CD4-positive, alpha-beta T cell (primary cell): ENCODE measurements around the gene CHST2. TPM values are rescaled to one million over a fixed set of nuclear protein-coding genes. Genes with fewer than 3 reads are reported as not detected.

ENCODE experiments used
- ATAC-seq: fragments of 200-7000 bp; cut with Tn5 transposase; one replicate; pipeline ENCODE4 v1.10.0; 2022; ENCODE audit warnings: mild to moderate bottlenecking; ENCODE audit not compliant: poor library complexity
- CTCF ChIA-PET: fragments of 350-600 bp; sonication (Branson Sonifier 250); formaldehyde crosslinking; loops from one replicate; lab custom pipeline; 2021; ENCODE audit warnings: antibody characterized with exemption, inconsistent platforms; lab: Charles Lee
- POLR2A ChIA-PET: fragments of 350-600 bp; sonication (Branson Sonifier 250); formaldehyde crosslinking; loops from one replicate; lab custom pipeline; 2021; ENCODE audit warnings: antibody characterized with exemption, inconsistent platforms; lab: Charles Lee
- DNase-seq, 14 experiments: peaks; one replicate each; pipeline ENCODE4 v3.0.0-alpha.2; 2013 to 2020; ENCODE audit warnings: mixed read lengths in 2 of 14
- H3K27ac ChIP-seq, 2 donors: one replicate each; pipeline versions ENCODE4 v1.5.1 to v1.7.0; 2013; ENCODE audit warnings: low read length in 2 of 2, low read depth in 1 of 2, mild to moderate bottlenecking in 1 of 2
- H3K27me3 ChIP-seq, 2 experiments: 1 replicate in 1 of 2; 2 replicates in 1 of 2; pipeline versions ENCODE4 v1.6.1 to v1.7.0; 2013; ENCODE audit warnings: low read length in 2 of 2, control low read depth in 1 of 2, mild to moderate bottlenecking in 1 of 2, moderate library complexity in 1 of 2; ENCODE audit not compliant: insufficient read depth in 2 of 2, control insufficient read depth in 1 of 2
- H3K36me3 ChIP-seq: one replicate; pipeline ENCODE4 v1.6.1; 2013; ENCODE audit warnings: low read length, control low read depth; ENCODE audit not compliant: insufficient read depth
- H3K4me1 ChIP-seq: one replicate; pipeline ENCODE4 v1.6.1; 2013; ENCODE audit warnings: low read length, control low read depth; ENCODE audit not compliant: insufficient read depth
- H3K4me3 ChIP-seq: one replicate; pipeline ENCODE4 v1.5.1; 2013; ENCODE audit warnings: mild to moderate bottlenecking, low read length, moderate library complexity
- H3K9me3 ChIP-seq, 2 experiments: 1 replicate in 1 of 2; 2 replicates in 1 of 2; pipeline versions ENCODE4 v1.6.1 to v1.7.0; 2013; ENCODE audit warnings: low read length in 2 of 2, mild to moderate bottlenecking in 2 of 2, control low read depth in 1 of 2, moderate library complexity in 1 of 2; ENCODE audit not compliant: control insufficient read depth in 1 of 2, insufficient read depth in 1 of 2
- H3K27ac Mint-ChIP-seq: one replicate; pipeline ENCODE4 v1.8.0; 2020; ENCODE audit warnings: mixed read lengths
- H3K27me3 Mint-ChIP-seq: one replicate; pipeline ENCODE4 v1.8.0; 2021; ENCODE audit warnings: mixed read lengths
- H3K36me3 Mint-ChIP-seq: one replicate; pipeline ENCODE4 v1.8.0; 2021; ENCODE audit warnings: low read depth, mixed read lengths
- H3K4me1 Mint-ChIP-seq: one replicate; pipeline ENCODE4 v1.8.0; 2021; ENCODE audit warnings: low read depth, mixed read lengths
- H3K4me3 Mint-ChIP-seq: one replicate; pipeline ENCODE4 v1.8.0; 2020; ENCODE audit warnings: mild to moderate bottlenecking, mixed read lengths
- H3K9me3 Mint-ChIP-seq: one replicate; pipeline ENCODE4 v1.8.0; 2020; ENCODE audit warnings: mixed read lengths
- intact Hi-C, 2 experiments: fragments of 100-400 bp; cut with DNase I in 1 of 2; cut with micrococcal nuclease in 1 of 2; formaldehyde crosslinking; loops; one replicate each; pipeline versions ENCODE4 v1.15.1 to v1.9.0; 2023 to 2025; cut with DNase I, micrococcal nuclease
- total RNA-seq, 174 experiments: library from RNA in 2 of 174; stranded (reverse) in 2 of 174; gene quantifications; one replicate each; pipeline ENCODE4 v1.2.3 and lab custom pipeline; 2021 to 2026
- TF ChIP-seq, protein P1 (sequence below): fragments of 200-600 bp; IDR thresholded peaks from one replicate; pipeline ENCODE4 v1.8.0; 2022; ENCODE audit warnings: antibody characterized with exemption, mild to moderate bottlenecking

Gene CHST2
- total RNA-seq, 2 experiments from 2014 or later: 2.0 TPM

DNA sequence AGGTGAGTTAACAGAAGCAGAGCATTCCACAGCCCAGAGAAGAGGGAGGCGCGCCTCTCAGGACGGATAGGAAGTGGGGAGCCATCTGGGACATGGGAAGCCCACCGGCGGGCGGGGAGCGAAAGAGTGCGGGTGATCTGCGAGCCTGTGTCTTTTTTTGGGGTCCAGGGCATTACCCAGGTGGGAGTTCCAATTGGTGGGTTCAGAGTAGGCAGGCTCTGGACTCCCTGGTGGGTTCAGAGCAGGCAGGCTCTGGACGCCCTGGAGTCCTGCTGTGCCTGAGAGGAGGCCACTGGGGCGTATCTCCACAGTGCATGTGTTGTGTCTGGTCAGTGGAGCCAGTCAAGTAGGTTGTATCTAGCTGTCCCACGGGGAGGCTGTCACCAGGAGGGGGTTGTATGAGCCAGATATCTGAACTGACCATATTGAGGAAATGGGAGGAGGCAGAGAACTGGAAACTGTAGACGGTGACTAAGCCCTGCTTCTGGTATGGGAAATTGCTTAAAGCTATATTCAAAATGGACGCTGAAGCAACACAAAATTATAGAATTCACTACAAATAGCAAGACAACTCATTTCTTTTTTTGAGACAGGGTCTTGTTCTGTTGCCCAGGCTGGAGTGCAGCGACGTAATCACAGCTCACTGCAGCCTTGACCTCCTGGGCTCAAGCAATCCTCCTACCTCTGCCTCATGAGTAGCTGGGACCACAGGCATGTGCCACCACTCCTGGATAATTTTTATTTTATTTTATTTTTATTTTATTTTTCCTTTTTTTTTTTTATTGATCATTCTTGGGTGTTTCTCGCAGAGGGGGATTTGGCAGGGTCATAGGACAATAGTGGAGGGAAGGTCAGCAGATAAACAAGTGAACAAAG, 34.5 kb upstream of the CHST2 start:
- H3K27ac ChIP-seq: no peak overlapping the region
- no peak overlapping the region for H3K4me3 Mint-ChIP-seq
- no peaks in the 10 kb centered on the region for H3K36me3 ChIP-seq
- DNase-seq (peak in 3 of 14 experiments; percentile 5 to 59 (median 44)), ATAC-seq (no peak)
- no peaks in the 10 kb centered on the region for H3K27me3 Mint-ChIP-seq
- H3K4me1 Mint-ChIP-seq: peaks cover 8% of the 10 kb centered on the region
- H3K27ac Mint-ChIP-seq: no peak overlapping the region
- no peaks in the 10 kb centered on the region for H3K36me3 Mint-ChIP-seq
- POLR2A ChIA-PET: no interaction called here
- H3K9me3 ChIP-seq: no peaks in the 10 kb centered on the region
- H3K4me3 ChIP-seq: no peak overlapping the region
- TF ChIP-seq, protein P1, sequence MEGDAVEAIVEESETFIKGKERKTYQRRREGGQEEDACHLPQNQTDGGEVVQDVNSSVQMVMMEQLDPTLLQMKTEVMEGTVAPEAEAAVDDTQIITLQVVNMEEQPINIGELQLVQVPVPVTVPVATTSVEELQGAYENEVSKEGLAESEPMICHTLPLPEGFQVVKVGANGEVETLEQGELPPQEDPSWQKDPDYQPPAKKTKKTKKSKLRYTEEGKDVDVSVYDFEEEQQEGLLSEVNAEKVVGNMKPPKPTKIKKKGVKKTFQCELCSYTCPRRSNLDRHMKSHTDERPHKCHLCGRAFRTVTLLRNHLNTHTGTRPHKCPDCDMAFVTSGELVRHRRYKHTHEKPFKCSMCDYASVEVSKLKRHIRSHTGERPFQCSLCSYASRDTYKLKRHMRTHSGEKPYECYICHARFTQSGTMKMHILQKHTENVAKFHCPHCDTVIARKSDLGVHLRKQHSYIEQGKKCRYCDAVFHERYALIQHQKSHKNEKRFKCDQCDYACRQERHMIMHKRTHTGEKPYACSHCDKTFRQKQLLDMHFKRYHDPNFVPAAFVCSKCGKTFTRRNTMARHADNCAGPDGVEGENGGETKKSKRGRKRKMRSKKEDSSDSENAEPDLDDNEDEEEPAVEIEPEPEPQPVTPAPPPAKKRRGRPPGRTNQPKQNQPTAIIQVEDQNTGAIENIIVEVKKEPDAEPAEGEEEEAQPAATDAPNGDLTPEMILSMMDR: no peak
- peaks cover 7% of the 10 kb centered on the region for H3K4me1 ChIP-seq
- CTCF ChIA-PET: interaction anchor here (0.6 kb wide), 1 partner anchor 481 kb away, joined by 3 read pairs; no protein-coding TSS in a partner anchor
- no peaks in the 10 kb centered on the region for H3K9me3 Mint-ChIP-seq
- no peaks in the 10 kb centered on the region for H3K27me3 ChIP-seq
- intact Hi-C loops: no loop called here

DNA sequence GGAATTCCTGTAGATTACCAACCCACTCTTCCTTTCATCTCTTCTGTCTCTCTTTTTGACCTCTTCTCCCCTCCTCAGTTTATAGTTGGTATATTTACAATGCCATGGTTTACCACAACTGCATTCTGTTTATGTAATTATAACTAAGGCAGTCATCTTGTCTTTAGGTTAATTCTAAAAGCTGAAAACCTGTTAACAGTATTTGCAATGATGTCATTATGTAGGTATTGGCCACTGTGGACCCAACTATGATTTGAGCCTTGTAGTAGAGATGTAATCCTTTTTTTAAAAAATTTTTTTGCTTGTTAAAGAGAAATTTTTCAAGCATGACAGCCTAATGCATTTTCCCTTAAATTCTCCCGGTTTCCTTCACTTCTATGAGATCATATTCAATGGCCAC, 30.7 kb upstream of the CHST2 start:
- H3K4me3 Mint-ChIP-seq: no peak overlapping the region
- TF ChIP-seq, protein P1: no peak
- H3K9me3 Mint-ChIP-seq: no peaks in the 10 kb centered on the region
- Histone ChIP-seq H3K27ac (no peak overlapping the region), H3K27me3 (no peaks in the 10 kb centered on the region), H3K36me3 (no peaks in the 10 kb centered on the region), H3K4me1 (no peaks in the 10 kb centered on the region), H3K9me3 (no peaks in the 10 kb centered on the region), H3K4me3 (no peak overlapping the region)
- ChIA-PET CTCF (no interaction called here), POLR2A (no interaction called here)
- H3K27ac Mint-ChIP-seq: no peak overlapping the region
- no peaks in the 10 kb centered on the region for H3K4me1 Mint-ChIP-seq
- no peaks in the 10 kb centered on the region for H3K36me3 Mint-ChIP-seq
- H3K27me3 Mint-ChIP-seq: no peaks in the 10 kb centered on the region
- intact Hi-C loops: no loop called here
- DNase-seq: no peak
- no peak for ATAC-seq

DNA sequence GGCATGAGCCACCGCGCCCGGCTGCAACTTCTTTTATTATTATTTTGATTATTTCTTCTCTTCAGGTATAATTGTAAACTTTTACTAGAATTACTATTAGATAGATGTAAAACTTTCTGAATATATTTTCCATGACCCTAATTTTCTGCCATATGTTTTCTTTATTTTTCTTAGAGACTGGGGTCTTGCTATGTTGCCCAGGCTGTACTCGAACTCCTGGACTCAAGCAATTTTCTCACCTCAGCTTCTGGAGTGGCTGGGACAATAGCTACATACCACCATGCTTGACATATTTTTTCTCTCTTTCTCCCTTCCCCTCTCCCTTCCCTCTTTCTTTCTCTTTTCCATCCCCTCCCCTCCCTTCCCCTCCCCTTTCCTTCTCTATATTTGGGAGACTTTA, 29.6 kb upstream of the CHST2 start:
- TF ChIP-seq, protein P1: no peak
- H3K4me1 ChIP-seq: no peaks in the 10 kb centered on the region
- CTCF ChIA-PET: interaction anchor here (1.6 kb wide), 1 partner anchor 8 kb away, joined by 3 read pairs; no protein-coding TSS in a partner anchor
- no peak overlapping the region for H3K27ac ChIP-seq
- H3K27me3 Mint-ChIP-seq: no peaks in the 10 kb centered on the region
- ATAC-seq: no peak
- H3K36me3 ChIP-seq: no peaks in the 10 kb centered on the region
- DNase-seq: no peak
- H3K27me3 ChIP-seq: no peaks in the 10 kb centered on the region
- H3K4me3 ChIP-seq: no peak overlapping the region
- H3K9me3 Mint-ChIP-seq: no peaks in the 10 kb centered on the region
- intact Hi-C loops: no loop called here
- H3K36me3 Mint-ChIP-seq: no peaks in the 10 kb centered on the region
- H3K9me3 ChIP-seq: peaks cover 0 to under 1% of the 10 kb centered on the region in 2 experiments
- POLR2A ChIA-PET: no interaction called here
- H3K27ac Mint-ChIP-seq: no peak overlapping the region
- no peaks in the 10 kb centered on the region for H3K4me1 Mint-ChIP-seq
- no peak overlapping the region for H3K4me3 Mint-ChIP-seq
